WTC11 (cell line): ENCODE data around the gene ZNF177. TPM values are rescaled to one million over a fixed set of nuclear protein-coding genes. Genes with fewer than 3 reads are reported as not detected.

ENCODE experiments used
- ATAC-seq: fragments of 200-7000 bp; cut with Tn5 transposase; 2 replicates; pipeline ENCODE4 v1.10.0; 2021; ENCODE audit warnings: mild to moderate bottlenecking, moderate library complexity
- CTCF ChIA-PET: fragments of 300-600 bp; sonication (Branson Sonifier 250); formaldehyde crosslinking; loops from one replicate; lab custom pipeline; 2021; ENCODE audit warnings: antibody characterized with exemption; lab: Charles Lee
- POLR2A ChIA-PET: fragments of 350-600 bp; sonication (Branson Sonifier 250); formaldehyde crosslinking; loops from one replicate; lab custom pipeline; 2021; ENCODE audit warnings: antibody characterized with exemption; lab: Charles Lee
- DNase-seq: peaks from one replicate; pipeline ENCODE4 v3.0.0; 2021; ENCODE audit warnings: low spot score
- H3K27ac Mint-ChIP-seq: 2 replicates; pipeline ENCODE4 v1.8.0; 2021; ENCODE audit warnings: mixed read lengths
- H3K27me3 Mint-ChIP-seq: 2 replicates; pipeline ENCODE4 v1.8.0; 2021; ENCODE audit warnings: low read depth, mild to moderate bottlenecking, moderate library complexity, mixed read lengths
- H3K36me3 Mint-ChIP-seq: 2 replicates; pipeline ENCODE4 v1.8.0; 2021; ENCODE audit warnings: mixed read lengths
- H3K4me1 Mint-ChIP-seq: 2 replicates; pipeline ENCODE4 v1.8.0; 2022; ENCODE audit warnings: mixed read lengths
- H3K4me3 Mint-ChIP-seq: 2 replicates; pipeline ENCODE4 v1.8.0; 2021; ENCODE audit warnings: mild to moderate bottlenecking, moderate library complexity, mixed read lengths
- H3K9me3 Mint-ChIP-seq: 2 replicates; pipeline ENCODE4 v1.8.0; 2021; ENCODE audit warnings: mixed read lengths
- CREB1 ChIP-seq: sonication (generic); formaldehyde crosslinking; IDR thresholded peaks from 2 replicates; pipeline ENCODE4 v1.8.0; 2023; ENCODE audit warnings: mild to moderate bottlenecking, missing genetic modification reagents
- ELF4 ChIP-seq: sonication (generic); formaldehyde crosslinking; IDR thresholded peaks from 2 replicates; pipeline ENCODE4 v1.8.1; 2022; ENCODE audit warnings: low read depth, mild to moderate bottlenecking, moderate library complexity, missing genetic modification reagents
- EMX1 ChIP-seq: fragments of 250-450 bp; sonication (Bioruptor Pico); IDR thresholded peaks from 2 replicates; pipeline ENCODE4 v1.8.0; 2021; ENCODE audit warnings: mild to moderate bottlenecking
- ESRRA ChIP-seq: sonication (generic); formaldehyde crosslinking; IDR thresholded peaks from 2 replicates; pipeline ENCODE4 v1.8.1; 2022; ENCODE audit warnings: mild to moderate bottlenecking, missing genetic modification reagents, borderline replicate concordance
- FOXJ3 ChIP-seq: sonication (generic); formaldehyde crosslinking; IDR thresholded peaks from 2 replicates; pipeline ENCODE4 v1.9.0; 2021; ENCODE audit warnings: missing genetic modification reagents, mild to moderate bottlenecking, borderline replicate concordance
- GTF2I ChIP-seq: fragments of 250-450 bp; sonication (Bioruptor Pico); conservative IDR thresholded peaks from 2 replicates; pipeline ENCODE4 v1.4.0; 2021; ENCODE audit warnings: mild to moderate bottlenecking
- IRF2 ChIP-seq: sonication (generic); formaldehyde crosslinking; IDR thresholded peaks from 2 replicates; pipeline ENCODE4 v1.8.0; 2022; ENCODE audit warnings: low read depth, missing genetic modification reagents, borderline replicate concordance
- JAZF1 ChIP-seq: fragments of 250-450 bp; sonication (Bioruptor Pico); IDR thresholded peaks from 2 replicates; pipeline ENCODE4 v1.9.0; 2021; ENCODE audit warnings: moderate library complexity, mild to moderate bottlenecking, inconsistent platforms
- JUN ChIP-seq: sonication (generic); formaldehyde crosslinking; IDR thresholded peaks from 2 replicates; pipeline ENCODE4 v1.8.0; 2023; ENCODE audit warnings: mild to moderate bottlenecking, missing genetic modification reagents
- KAT7 ChIP-seq: sonication (generic); formaldehyde crosslinking; IDR thresholded peaks from 2 replicates; pipeline ENCODE4 v1.8.1; 2023; ENCODE audit warnings: missing genetic modification reagents, mild to moderate bottlenecking, borderline replicate concordance
- MYBL2 ChIP-seq: sonication (generic); formaldehyde crosslinking; IDR thresholded peaks from 2 replicates; pipeline ENCODE4 v1.8.1; 2023; ENCODE audit warnings: mild to moderate bottlenecking, moderate library complexity, missing genetic modification reagents
- NR2C2 ChIP-seq: sonication (generic); formaldehyde crosslinking; IDR thresholded peaks from 2 replicates; pipeline ENCODE4 v1.8.0; 2022; ENCODE audit warnings: mild to moderate bottlenecking, missing genetic modification reagents
- TEAD1 ChIP-seq: sonication (generic); formaldehyde crosslinking; IDR thresholded peaks from 2 replicates; pipeline ENCODE4 v1.8.0; 2022; ENCODE audit warnings: mild to moderate bottlenecking, missing genetic modification reagents
- ZNF232 ChIP-seq: sonication (generic); formaldehyde crosslinking; IDR thresholded peaks from 2 replicates; pipeline ENCODE4 v1.8.0; 2022; ENCODE audit warnings: mild to moderate bottlenecking, missing genetic modification reagents
- ZNF263 ChIP-seq: sonication (generic); formaldehyde crosslinking; IDR thresholded peaks from 2 replicates; pipeline ENCODE4 v1.8.1; 2022; ENCODE audit warnings: low read depth, mild to moderate bottlenecking, moderate library complexity, missing genetic modification reagents
- ZNF396 ChIP-seq: fragments of 250-450 bp; sonication (Bioruptor Pico); IDR thresholded peaks from 2 replicates; pipeline ENCODE4 v1.8.0; 2021; ENCODE audit warnings: mild to moderate bottlenecking, moderate library complexity, borderline replicate concordance
- ZNF671 ChIP-seq: fragments of 250-450 bp; sonication (Bioruptor Pico); IDR thresholded peaks from 2 replicates; pipeline ENCODE4 v1.8.0; 2021; ENCODE audit warnings: mild to moderate bottlenecking
- total RNA-seq: library from RNA; stranded (reverse); gene quantifications from 3 replicates; pipeline ENCODE4 v1.2.3, GENCODE V29; 2021
- TF ChIP-seq, protein P1 (sequence below): sonication (generic); formaldehyde crosslinking; IDR thresholded peaks from 2 replicates; pipeline ENCODE4 v1.8.0; 2022; ENCODE audit warnings: mild to moderate bottlenecking, missing genetic modification reagents
- TF ChIP-seq, protein P2 (sequence below): sonication (generic); formaldehyde crosslinking; IDR thresholded peaks from 2 replicates; pipeline ENCODE4 v1.8.0; 2023; ENCODE audit warnings: missing genetic modification reagents
- TF ChIP-seq, protein P3 (sequence below): fragments of 250-450 bp; sonication (Bioruptor Pico); IDR thresholded peaks from 2 replicates; pipeline ENCODE4 v2.1.2; 2022; ENCODE audit warnings: mild to moderate bottlenecking, moderate library complexity
- TF ChIP-seq, protein P4 (sequence below): sonication (generic); formaldehyde crosslinking; IDR thresholded peaks from 2 replicates; pipeline ENCODE4 v1.8.1; 2022; ENCODE audit warnings: low read depth, mild to moderate bottlenecking, moderate library complexity, missing genetic modification reagents, borderline replicate concordance
- TF ChIP-seq, protein P5 (sequence below): sonication (generic); formaldehyde crosslinking; conservative IDR thresholded peaks from 2 replicates; pipeline ENCODE4 v1.8.1; 2022; ENCODE audit warnings: mild to moderate bottlenecking, missing genetic modification reagents
- TF ChIP-seq, protein P6 (sequence below): sonication (generic); formaldehyde crosslinking; IDR thresholded peaks from 2 replicates; pipeline ENCODE4 v1.8.0; 2022; ENCODE audit warnings: mild to moderate bottlenecking, missing genetic modification reagents
- TF ChIP-seq, protein P7 (sequence below): sonication (generic); formaldehyde crosslinking; IDR thresholded peaks from 2 replicates; pipeline ENCODE4 v1.8.1; 2022; ENCODE audit warnings: mild to moderate bottlenecking, missing genetic modification reagents, moderate library complexity, borderline replicate concordance
- TF ChIP-seq, protein P8 (sequence below): fragments of 250-450 bp; sonication (Bioruptor Pico); IDR thresholded peaks from 2 replicates; pipeline ENCODE4 v1.9.0; 2021; ENCODE audit warnings: mild to moderate bottlenecking

ZNF177 gene
- total RNA-seq, 1 experiment from 2014 or later, result 4.0 TPM

DNA sequence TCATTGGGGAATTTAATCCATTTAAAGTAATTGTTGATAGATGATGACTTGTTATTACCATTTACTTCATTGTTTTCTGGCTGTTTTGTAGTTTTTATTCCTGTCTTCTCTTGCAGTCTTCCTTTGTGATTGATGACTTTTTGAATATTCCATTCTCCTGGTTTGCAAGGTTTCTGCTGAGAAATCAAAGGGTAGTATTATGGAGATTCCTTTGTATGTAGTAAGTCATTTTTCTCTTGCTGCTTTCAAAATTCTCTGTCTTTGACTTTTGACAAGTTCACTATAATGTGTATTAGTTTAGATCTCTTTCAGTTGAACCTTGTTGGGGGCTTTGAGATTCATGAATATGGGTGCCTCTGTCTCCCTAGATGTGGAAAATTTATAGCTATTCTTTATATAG lies 32.8 kb upstream of the ZNF177 start:
- peaks cover 67% of the 10 kb centered on the region for H3K9me3 Mint-ChIP-seq
- ATAC-seq (no peak), DNase-seq (no peak)
- H3K4me3 Mint-ChIP-seq, result no peak overlapping the region
- peaks cover 80% of the 10 kb centered on the region for H3K36me3 Mint-ChIP-seq
- H3K27ac Mint-ChIP-seq, result no peak overlapping the region
- H3K4me1 Mint-ChIP-seq, result no peaks in the 10 kb centered on the region
- POLR2A ChIA-PET, result no interaction called here
- peaks cover 2% of the 10 kb centered on the region; the same call in 1 of the 2 replicates for H3K27me3 Mint-ChIP-seq
- no peak for TF ChIP-seq ZNF232 (CRISPR knock-in tag)
- no peak for TF ChIP-seq FOXJ3 (CRISPR knock-in tag)
- no peak for TF ChIP-seq CREB1 (CRISPR knock-in tag)
- no peak for TF ChIP-seq EMX1 (CRISPR knock-in tag)
- TF ChIP-seq JUN (CRISPR knock-in tag), result no peak
- TF ChIP-seq, protein P1, sequence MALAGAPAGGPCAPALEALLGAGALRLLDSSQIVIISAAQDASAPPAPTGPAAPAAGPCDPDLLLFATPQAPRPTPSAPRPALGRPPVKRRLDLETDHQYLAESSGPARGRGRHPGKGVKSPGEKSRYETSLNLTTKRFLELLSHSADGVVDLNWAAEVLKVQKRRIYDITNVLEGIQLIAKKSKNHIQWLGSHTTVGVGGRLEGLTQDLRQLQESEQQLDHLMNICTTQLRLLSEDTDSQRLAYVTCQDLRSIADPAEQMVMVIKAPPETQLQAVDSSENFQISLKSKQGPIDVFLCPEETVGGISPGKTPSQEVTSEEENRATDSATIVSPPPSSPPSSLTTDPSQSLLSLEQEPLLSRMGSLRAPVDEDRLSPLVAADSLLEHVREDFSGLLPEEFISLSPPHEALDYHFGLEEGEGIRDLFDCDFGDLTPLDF (CRISPR knock-in tag), result no peak
- TF ChIP-seq, protein P2, sequence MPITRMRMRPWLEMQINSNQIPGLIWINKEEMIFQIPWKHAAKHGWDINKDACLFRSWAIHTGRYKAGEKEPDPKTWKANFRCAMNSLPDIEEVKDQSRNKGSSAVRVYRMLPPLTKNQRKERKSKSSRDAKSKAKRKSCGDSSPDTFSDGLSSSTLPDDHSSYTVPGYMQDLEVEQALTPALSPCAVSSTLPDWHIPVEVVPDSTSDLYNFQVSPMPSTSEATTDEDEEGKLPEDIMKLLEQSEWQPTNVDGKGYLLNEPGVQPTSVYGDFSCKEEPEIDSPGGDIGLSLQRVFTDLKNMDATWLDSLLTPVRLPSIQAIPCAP (CRISPR knock-in tag), result no peak
- TF ChIP-seq, protein P3, sequence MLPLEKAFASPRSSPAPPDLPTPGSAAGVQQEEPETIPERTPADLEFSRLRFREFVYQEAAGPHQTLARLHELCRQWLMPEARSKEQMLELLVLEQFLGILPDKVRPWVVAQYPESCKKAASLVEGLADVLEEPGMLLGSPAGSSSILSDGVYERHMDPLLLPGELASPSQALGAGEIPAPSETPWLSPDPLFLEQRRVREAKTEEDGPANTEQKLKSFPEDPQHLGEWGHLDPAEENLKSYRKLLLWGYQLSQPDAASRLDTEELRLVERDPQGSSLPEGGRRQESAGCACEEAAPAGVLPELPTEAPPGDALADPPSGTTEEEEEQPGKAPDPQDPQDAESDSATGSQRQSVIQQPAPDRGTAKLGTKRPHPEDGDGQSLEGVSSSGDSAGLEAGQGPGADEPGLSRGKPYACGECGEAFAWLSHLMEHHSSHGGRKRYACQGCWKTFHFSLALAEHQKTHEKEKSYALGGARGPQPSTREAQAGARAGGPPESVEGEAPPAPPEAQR (CRISPR knock-in tag), result no peak
- TF ChIP-seq JAZF1, result no peak
- TF ChIP-seq GTF2I (CRISPR knock-in tag), result no peak
- no peak for TF ChIP-seq MYBL2
- no peak for TF ChIP-seq ESRRA (CRISPR knock-in tag)
- TF ChIP-seq KAT7, result no peak
- TF ChIP-seq, protein P4, sequence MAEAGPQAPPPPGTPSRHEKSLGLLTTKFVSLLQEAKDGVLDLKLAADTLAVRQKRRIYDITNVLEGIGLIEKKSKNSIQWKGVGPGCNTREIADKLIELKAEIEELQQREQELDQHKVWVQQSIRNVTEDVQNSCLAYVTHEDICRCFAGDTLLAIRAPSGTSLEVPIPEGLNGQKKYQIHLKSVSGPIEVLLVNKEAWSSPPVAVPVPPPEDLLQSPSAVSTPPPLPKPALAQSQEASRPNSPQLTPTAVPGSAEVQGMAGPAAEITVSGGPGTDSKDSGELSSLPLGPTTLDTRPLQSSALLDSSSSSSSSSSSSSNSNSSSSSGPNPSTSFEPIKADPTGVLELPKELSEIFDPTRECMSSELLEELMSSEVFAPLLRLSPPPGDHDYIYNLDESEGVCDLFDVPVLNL (CRISPR knock-in tag), result no peak
- CTCF ChIA-PET, result no interaction called here

DNA sequence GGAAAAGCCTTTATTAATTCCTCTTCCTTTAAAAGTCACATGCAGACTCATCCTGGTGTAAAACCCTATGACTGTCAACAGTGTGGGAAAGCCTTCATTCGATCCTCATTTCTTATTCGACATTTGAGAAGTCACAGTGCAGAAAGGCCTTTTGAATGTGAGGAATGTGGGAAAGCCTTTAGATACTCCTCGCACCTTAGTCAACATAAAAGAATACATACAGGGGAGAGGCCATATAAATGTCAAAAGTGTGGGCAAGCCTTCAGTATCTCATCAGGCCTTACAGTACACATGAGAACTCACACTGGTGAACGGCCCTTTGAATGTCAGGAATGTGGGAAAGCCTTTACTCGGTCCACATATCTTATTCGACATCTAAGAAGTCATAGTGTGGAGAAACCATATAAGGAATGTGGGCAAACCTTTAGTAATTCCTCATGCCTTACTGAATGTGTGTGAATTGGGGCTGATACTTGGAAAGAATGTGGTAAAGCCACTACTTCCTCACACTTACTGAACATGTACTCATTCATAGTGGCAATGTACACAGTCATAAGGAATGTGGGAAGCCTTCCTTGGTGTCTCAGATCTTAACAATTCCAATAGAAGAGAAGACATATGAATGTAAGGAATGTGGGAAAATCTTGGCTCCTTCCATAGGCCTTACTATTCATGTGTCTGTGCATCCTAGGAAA lies 20.1 kb upstream of the ZNF177 start:
- Mint-ChIP-seq H3K4me1 (no peaks in the 10 kb centered on the region), H3K27me3 (peaks cover 14% of the 10 kb centered on the region; the same call in 1 of the 2 replicates), H3K27ac (no peak overlapping the region), H3K4me3 (no peak overlapping the region), H3K9me3 (peaks cover 81% of the 10 kb centered on the region), H3K36me3 (peaks cover 83% of the 10 kb centered on the region)
- no peak for DNase-seq
- ChIA-PET POLR2A (no interaction called here), CTCF (no interaction called here)
- ATAC-seq, result no peak
- TF ChIP-seq NR2C2, result no peak
- TF ChIP-seq, protein P5, sequence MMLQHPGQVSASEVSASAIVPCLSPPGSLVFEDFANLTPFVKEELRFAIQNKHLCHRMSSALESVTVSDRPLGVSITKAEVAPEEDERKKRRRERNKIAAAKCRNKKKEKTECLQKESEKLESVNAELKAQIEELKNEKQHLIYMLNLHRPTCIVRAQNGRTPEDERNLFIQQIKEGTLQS (CRISPR knock-in tag), result no peak
- TF ChIP-seq, protein P6, sequence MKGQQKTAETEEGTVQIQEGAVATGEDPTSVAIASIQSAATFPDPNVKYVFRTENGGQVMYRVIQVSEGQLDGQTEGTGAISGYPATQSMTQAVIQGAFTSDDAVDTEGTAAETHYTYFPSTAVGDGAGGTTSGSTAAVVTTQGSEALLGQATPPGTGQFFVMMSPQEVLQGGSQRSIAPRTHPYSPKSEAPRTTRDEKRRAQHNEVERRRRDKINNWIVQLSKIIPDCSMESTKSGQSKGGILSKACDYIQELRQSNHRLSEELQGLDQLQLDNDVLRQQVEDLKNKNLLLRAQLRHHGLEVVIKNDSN (CRISPR knock-in tag), result no peak
- TF ChIP-seq ESRRA (CRISPR knock-in tag), result no peak
- no peak for TF ChIP-seq TEAD1 (CRISPR knock-in tag)
- TF ChIP-seq ZNF671, result no peak
- no peak for TF ChIP-seq EMX1 (CRISPR knock-in tag)
- TF ChIP-seq, protein P1 (CRISPR knock-in tag), result no peak
- TF ChIP-seq IRF2, result no peak
- TF ChIP-seq, protein P7, sequence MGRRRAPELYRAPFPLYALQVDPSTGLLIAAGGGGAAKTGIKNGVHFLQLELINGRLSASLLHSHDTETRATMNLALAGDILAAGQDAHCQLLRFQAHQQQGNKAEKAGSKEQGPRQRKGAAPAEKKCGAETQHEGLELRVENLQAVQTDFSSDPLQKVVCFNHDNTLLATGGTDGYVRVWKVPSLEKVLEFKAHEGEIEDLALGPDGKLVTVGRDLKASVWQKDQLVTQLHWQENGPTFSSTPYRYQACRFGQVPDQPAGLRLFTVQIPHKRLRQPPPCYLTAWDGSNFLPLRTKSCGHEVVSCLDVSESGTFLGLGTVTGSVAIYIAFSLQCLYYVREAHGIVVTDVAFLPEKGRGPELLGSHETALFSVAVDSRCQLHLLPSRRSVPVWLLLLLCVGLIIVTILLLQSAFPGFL (CRISPR knock-in tag), result no peak
- no peak for TF ChIP-seq ZNF396 (CRISPR knock-in tag)
- TF ChIP-seq, protein P3 (CRISPR knock-in tag), result no peak
- TF ChIP-seq ZNF263 (CRISPR knock-in tag), result no peak
- no peak for TF ChIP-seq ELF4 (CRISPR knock-in tag)
- TF ChIP-seq, protein P8, sequence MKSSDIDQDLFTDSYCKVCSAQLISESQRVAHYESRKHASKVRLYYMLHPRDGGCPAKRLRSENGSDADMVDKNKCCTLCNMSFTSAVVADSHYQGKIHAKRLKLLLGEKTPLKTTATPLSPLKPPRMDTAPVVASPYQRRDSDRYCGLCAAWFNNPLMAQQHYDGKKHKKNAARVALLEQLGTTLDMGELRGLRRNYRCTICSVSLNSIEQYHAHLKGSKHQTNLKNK (CRISPR knock-in tag), result no peak
